ENCODE results near the gene COPG1.
A peak's percentile ranks its signal among the peaks of the same experiment; 100 is the strongest.

Gene COPG1

DNA sequence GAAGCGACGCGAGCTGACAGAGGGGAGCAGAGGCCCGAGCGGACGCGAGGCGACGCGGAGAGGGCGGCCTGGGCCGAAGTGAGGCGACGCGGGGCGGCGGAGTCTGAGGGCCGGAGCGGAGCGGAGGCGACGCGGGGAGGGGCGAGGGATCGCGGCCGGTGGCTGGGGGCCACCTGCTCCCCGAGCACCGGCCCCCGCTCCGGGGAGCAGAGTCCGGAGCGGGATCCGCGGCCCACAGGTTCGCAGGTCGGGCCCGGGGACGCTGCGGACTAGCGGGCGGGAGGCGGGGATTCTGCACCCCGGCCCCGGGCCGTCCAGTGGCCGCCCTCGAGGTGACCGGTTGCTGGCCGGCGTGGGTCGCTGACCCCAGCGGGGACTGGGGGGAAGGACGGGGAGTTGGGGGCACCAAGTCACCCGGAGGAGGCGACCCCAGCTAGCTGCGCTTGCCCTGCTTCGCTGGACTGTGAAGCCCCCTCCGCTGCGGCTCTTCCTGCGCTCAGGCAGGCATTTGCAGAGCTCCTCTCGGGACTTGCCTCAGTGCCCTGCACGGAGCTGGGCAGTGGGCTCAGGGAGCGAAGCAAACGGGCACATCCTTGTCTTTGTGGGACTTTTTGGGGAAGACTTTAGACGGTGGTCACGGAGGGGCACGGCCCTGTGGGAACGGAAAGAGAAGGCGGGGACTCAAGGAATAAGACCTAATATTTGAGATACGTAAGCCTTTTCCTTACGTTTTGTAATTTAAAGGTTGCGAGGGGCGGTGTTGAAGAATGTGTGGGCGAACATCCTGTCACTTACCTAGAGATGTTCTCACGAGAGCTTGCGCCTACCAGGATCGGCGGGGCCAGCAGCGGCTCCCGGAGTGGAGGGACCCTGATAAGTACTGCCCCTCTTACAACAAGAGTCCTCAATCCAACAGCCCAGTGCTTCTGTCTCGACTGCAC lies 29.8 kb downstream of the COPG1 start:
- peak; percentile 65 for DNase-seq (ENCODE audit: low spot score)
- peak overlapping the region; percentile 96 for H3K27ac Mint-ChIP-seq

DNA sequence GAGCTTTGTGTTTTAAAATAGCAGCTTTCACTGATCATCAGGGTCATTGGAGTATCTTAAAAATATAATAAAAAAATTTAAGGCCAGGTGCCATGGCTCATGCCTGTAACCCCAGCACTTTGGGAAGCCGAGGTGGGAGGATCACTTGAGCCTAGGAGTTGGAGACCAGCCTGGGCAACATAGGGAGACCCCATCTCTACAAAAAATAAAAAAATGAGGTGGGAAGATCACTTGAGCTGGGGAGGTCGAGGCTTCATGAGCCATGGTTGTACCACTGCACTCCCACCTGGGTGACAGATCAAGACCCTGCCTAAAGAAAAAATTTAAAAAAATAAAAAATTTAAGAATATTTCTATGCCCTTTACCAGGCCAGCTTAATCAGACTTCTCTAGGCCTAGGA lies 30.8 kb downstream of the COPG1 start:
- Mint-ChIP-seq H3K36me3 (ENCODE audit: low read depth) (peaks cover 43% of the 10 kb centered on the region), H3K9me3 (no peaks in the 10 kb centered on the region), H3K27me3 (ENCODE audit: low read depth) (no peaks in the 10 kb centered on the region), H3K4me1 (ENCODE audit: low read depth) (peaks cover 48% of the 10 kb centered on the region), H3K27ac (no peak overlapping the region), H3K4me3 (peak overlapping the region; percentile 97)
- no peak for DNase-seq (ENCODE audit: low spot score)

More for the DNA sequence above, 29.8 kb downstream of the COPG1 start:
- Mint-ChIP-seq H3K27me3 (ENCODE audit: low read depth) (no peaks in the 10 kb centered on the region), H3K4me1 (ENCODE audit: low read depth) (peaks cover 48% of the 10 kb centered on the region), H3K36me3 (ENCODE audit: low read depth) (peaks cover 51% of the 10 kb centered on the region), H3K9me3 (no peaks in the 10 kb centered on the region), H3K4me3 (peak overlapping the region; percentile 97)

DNA sequence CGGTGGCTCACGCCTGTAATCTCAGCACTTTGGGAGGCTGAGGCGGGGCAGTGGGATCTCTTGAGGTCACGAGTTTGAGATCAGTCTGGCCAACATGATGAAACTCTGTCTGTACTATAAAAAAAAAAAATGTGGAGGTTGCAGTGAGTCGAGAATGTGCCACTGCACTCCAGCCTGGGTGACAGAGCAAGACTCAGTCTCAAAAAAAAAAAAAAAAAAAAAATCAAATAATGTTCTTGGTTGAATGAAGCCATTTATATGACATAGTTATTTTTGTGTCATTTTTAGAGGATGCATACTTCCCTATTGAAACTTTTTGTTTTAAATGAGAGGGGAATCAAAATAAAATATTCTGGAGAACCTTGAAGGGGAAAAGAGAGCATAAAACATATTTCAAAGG lies 32.3 kb downstream of the COPG1 start:
- peak overlapping the region; percentile 52 for H3K4me3 Mint-ChIP-seq
- H3K27me3 Mint-ChIP-seq (ENCODE audit: low read depth), result no peaks in the 10 kb centered on the region
- H3K9me3 Mint-ChIP-seq, result no peaks in the 10 kb centered on the region
- DNase-seq (ENCODE audit: low spot score), result no peak
- peak overlapping the region; percentile 73 for H3K27ac Mint-ChIP-seq
- peaks cover 32% of the 10 kb centered on the region for H3K36me3 Mint-ChIP-seq (ENCODE audit: low read depth)
- peaks cover 38% of the 10 kb centered on the region for H3K4me1 Mint-ChIP-seq (ENCODE audit: low read depth)

DNA sequence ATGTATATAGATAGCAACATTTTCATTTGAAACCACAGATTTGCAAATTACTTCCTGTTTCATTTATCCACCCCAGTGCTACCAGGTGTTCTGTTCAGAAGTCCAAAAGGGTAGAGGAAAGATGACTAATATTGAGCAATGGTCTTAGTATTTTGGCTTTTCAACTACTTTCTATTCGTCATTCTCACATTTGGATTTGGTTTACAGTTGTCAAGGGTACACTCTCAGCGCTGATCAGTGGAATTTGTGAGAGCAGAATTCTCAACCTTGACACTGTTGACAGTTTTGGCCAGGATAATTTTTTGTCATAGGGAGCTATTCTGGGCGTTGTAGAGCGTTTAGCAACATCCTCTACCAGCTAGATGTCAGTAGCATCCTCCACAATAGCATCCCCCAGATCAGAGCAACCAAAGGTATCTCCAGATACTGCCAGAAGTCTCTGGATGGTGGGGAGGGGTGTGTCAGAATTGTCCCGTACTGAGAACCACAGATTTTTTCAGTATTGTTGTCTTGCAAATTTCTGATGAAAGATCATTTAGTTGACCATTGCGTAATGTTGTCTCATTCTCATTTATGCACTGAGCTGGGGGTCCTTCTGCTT lies 33.4 kb downstream of the COPG1 start:
- peak; percentile 27 for DNase-seq (ENCODE audit: low spot score)
- Mint-ChIP-seq H3K27ac (peak overlapping the region; percentile 74), H3K27me3 (ENCODE audit: low read depth) (no peaks in the 10 kb centered on the region), H3K9me3 (no peaks in the 10 kb centered on the region), H3K4me3 (peak overlapping the region; percentile 57), H3K4me1 (ENCODE audit: low read depth) (peaks cover 35% of the 10 kb centered on the region), H3K36me3 (ENCODE audit: low read depth) (peaks cover 23% of the 10 kb centered on the region)

DNA sequence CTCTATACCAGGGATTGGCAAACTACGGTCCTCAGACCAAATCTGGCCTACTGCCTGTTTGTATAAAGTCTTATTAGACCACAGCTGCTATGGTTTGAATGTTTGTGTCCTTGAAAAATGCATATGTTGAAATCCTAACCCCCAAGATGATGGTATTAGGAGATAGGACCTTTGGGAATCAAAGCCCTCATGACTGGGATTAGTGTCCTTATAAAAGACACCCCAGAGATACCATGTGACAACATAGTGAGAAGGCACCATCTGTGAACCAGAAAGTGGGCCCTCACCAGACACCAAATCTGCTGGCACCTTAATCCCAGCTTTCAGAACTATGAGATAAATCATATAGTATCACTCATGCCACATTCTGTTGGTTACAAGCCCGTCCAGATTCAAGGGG lies 36.7 kb downstream of the COPG1 start:
- Mint-ChIP-seq H3K4me1 (ENCODE audit: low read depth) (peaks cover 19% of the 10 kb centered on the region), H3K36me3 (ENCODE audit: low read depth) (peaks cover 22% of the 10 kb centered on the region), H3K27me3 (ENCODE audit: low read depth) (no peaks in the 10 kb centered on the region), H3K4me3 (no peak overlapping the region), H3K27ac (no peak overlapping the region), H3K9me3 (no peaks in the 10 kb centered on the region)
- no peak for DNase-seq (ENCODE audit: low spot score)

DNA sequence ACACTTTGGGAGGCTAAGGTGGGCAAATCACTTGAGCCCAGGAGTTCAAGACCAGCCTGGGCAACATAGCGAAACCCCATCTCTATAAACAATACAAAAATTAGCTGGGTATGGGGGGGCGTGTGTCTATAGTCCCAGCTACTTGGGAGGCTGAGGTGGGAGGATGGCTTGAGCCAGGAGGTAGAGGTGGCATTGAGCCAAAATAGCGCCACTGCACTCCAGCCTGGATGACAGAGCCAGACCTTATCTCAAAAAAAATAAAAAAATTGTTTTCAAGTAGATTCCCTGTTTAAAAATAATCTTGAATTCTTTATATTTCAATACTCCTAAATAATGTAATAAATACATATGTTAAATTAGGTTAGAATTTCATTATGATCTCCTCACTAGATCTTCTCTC lies 39.0 kb downstream of the COPG1 start:
- Mint-ChIP-seq H3K27ac (no peak overlapping the region), H3K9me3 (no peaks in the 10 kb centered on the region), H3K27me3 (ENCODE audit: low read depth) (no peaks in the 10 kb centered on the region), H3K4me3 (no peak overlapping the region), H3K36me3 (ENCODE audit: low read depth) (peaks cover 25% of the 10 kb centered on the region), H3K4me1 (ENCODE audit: low read depth) (peaks cover 2% of the 10 kb centered on the region)
- no peak for DNase-seq (ENCODE audit: low spot score)

DNA sequence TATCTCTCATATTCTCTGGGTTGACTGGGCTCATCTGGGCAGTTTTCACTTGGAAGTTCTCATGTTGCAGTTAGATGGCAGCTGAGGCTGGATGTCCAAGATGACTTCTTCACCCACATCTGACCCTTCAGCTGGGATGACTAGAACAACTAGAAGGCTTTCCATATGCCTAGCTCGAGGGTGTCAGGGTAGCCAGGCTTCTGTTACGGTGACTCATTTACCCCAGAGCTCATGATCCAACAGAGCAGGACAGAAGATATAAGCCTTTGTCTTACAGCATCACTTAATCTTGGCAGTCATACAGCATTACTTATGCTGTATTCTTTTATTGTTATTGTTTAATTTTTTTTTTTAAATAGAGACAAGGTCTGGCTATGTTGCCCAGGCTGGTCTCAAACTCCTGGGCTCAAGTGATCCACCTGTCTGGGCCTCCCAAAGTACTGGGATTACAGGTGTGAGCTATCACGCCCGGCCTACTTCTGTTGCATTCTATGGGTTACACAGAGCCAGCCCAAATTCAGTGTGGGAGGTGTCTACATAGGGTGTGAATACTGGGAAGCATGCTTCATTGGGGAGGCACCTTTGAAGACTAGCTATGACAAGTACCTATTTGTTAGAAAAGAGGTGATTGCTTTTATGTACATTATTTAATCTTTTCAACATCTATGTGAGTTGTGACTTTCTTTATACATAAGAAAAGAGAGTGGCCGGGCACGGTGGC lies 40.0 kb downstream of the COPG1 start:
- Mint-ChIP-seq H3K36me3 (ENCODE audit: low read depth) (peaks cover 28% of the 10 kb centered on the region), H3K27ac (no peak overlapping the region), H3K27me3 (ENCODE audit: low read depth) (no peaks in the 10 kb centered on the region), H3K4me3 (no peak overlapping the region), H3K4me1 (ENCODE audit: low read depth) (peaks cover 2% of the 10 kb centered on the region), H3K9me3 (no peaks in the 10 kb centered on the region)
- DNase-seq (ENCODE audit: low spot score), result no peak

DNA sequence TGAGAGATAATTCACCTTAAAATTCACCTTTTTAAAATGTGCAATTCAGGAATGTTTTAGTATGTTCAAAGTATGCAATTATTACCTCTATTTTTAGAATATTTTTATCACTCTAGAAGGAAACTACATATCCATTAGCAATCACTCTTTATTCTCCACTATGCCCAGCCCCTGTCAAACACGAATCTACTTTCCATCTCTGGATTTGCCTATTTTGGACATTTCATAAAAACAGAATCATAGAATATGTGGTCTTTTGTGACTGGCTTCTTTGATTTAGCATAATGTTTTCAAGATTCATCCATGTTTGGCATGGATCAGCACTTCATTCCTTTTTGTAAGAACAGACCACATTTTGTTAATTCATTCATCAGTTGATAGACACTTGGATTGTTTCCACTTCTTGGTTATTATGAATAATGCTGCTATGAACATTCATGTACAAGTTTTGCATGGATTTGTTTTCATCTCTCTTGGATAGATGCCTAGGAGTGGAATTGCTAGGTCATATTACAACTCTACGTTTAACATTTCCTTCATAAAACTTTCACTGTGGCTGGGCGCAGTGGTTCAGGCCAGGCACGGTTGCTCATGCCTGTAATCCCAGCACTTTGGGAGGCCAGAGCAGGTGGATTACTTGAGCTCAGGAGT lies 42.0 kb downstream of the COPG1 start:
- DNase-seq (ENCODE audit: low spot score), result no peak
- Mint-ChIP-seq H3K27me3 (ENCODE audit: low read depth) (no peaks in the 10 kb centered on the region), H3K9me3 (no peaks in the 10 kb centered on the region), H3K4me1 (ENCODE audit: low read depth) (peaks cover 4% of the 10 kb centered on the region), H3K27ac (peak overlapping the region; percentile 17), H3K36me3 (ENCODE audit: low read depth) (peaks cover 38% of the 10 kb centered on the region), H3K4me3 (no peak overlapping the region)

DNA sequence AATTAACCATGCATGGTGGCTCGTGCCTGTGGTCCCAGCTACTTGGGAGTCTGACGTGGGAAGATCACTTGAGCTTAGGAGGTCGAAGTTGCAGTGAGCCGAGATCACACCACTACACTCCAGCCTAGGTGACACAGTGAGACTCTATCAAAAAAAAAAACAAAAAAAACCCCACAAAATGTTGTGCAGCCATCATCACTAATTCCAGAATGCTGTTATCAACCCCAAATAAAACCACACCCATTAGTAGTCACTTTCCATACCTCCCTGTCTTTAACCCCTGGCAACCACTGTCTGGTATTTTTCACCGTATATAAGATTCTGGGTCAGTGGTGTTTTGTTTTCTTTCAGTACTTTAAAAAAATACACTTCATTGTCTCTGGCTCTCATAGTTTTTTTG lies 45.9 kb downstream of the COPG1 start:
- Mint-ChIP-seq H3K4me3 (no peak overlapping the region), H3K27me3 (ENCODE audit: low read depth) (no peaks in the 10 kb centered on the region), H3K27ac (no peak overlapping the region), H3K4me1 (ENCODE audit: low read depth) (peaks cover 2% of the 10 kb centered on the region), H3K36me3 (ENCODE audit: low read depth) (peaks cover 43% of the 10 kb centered on the region), H3K9me3 (no peaks in the 10 kb centered on the region)
- DNase-seq (ENCODE audit: low spot score), result no peak

DNA sequence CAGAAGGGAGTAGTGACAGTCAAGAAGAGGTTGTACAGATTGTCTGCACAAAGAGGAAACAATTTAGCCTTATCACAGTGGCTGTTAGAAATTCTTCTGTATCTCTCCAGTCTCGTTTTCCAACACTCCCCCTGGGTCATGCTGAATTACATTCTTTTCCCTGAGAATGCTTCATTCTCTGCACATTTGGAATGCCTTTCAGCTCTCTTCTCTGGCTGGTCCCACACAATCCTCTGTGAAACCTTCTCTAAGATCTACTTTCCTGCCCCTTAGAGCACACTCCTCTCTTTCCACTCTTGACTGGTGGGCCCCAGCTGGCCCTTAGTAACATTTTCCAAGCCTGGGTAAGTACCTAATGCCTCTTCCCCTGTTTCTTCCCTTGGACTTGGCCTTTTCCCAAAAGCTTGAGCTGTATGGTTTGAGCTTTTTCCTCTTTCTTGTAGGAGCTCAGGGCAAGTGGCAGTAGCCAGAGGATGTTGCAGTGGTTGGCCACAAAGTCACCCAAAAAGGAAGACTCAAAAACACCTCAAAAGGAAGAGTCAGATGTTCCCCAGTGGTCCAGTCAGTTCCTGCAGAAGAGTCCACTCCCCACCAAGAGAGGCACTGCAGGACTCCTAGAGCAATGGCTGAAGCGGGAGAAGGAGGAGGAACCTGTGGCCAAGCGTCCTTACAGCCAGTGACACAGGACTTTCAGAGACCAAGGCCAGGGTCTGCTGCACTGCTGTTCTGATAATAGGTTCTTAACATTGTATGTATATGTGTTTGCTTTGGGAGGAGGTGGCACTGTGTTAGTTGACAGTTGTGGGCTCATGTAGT lies 54.9 kb downstream of the COPG1 start:
- H3K4me1 Mint-ChIP-seq (ENCODE audit: low read depth), result peaks cover 22% of the 10 kb centered on the region
- peaks cover 30% of the 10 kb centered on the region for H3K36me3 Mint-ChIP-seq (ENCODE audit: low read depth)
- no peaks in the 10 kb centered on the region for H3K27me3 Mint-ChIP-seq (ENCODE audit: low read depth)
- H3K4me3 Mint-ChIP-seq, result peak overlapping the region; percentile 26
- H3K9me3 Mint-ChIP-seq, result no peaks in the 10 kb centered on the region
- H3K27ac Mint-ChIP-seq, result peak overlapping the region; percentile 71
- DNase-seq (ENCODE audit: low spot score), result no peak

DNA sequence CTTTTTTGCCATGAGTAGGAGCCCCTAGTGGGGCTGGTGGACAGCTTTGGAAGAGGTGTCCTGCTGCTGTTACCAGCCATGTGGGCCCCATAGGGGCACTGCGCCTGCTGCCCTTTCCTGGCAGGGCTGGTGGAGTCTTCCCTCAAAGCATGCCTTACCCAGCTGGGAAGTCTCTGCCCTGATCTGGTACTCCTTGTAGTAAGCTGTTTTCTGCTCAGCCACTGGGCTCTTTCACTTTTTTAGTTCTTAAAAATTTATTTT lies 55.5 kb downstream of the COPG1 start:
- Mint-ChIP-seq H3K4me3 (no peak overlapping the region), H3K27me3 (ENCODE audit: low read depth) (no peaks in the 10 kb centered on the region), H3K4me1 (ENCODE audit: low read depth) (peaks cover 22% of the 10 kb centered on the region), H3K27ac (peak overlapping the region; percentile 71), H3K36me3 (ENCODE audit: low read depth) (peaks cover 30% of the 10 kb centered on the region), H3K9me3 (no peaks in the 10 kb centered on the region)
- DNase-seq (ENCODE audit: low spot score), result no peak

DNA sequence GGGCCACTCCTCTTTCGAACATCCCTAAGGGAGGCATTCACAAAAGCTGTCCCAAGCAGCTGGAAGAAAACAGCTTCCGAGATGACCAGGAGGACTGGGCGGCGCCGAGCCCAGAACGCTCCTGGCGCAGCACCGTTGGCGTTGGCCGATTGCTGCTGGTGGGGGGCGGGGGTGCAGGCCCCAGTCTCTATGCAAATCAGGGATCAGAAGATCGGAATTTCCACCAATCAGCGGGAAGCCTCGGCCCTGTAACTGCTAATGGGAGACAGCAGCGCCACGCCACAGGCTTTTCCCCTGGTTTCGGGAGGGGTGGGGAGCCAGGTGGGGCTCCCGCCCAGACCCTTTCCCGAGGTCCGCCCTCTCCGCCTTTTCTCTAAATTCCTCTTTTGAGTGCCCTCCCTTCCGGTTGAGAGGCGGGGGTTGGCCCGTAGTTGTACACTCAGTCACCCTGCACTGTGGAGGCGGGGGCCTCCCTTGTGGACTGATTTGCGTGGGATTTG lies 56.2 kb downstream of the COPG1 start:
- peak; percentile 54 for DNase-seq (ENCODE audit: low spot score)
- Mint-ChIP-seq H3K9me3 (no peaks in the 10 kb centered on the region), H3K36me3 (ENCODE audit: low read depth) (peaks cover 30% of the 10 kb centered on the region), H3K27ac (peak overlapping the region; percentile 41), H3K4me1 (ENCODE audit: low read depth) (peaks cover 22% of the 10 kb centered on the region), H3K4me3 (peak overlapping the region; percentile 36), H3K27me3 (ENCODE audit: low read depth) (no peaks in the 10 kb centered on the region)

DNA sequence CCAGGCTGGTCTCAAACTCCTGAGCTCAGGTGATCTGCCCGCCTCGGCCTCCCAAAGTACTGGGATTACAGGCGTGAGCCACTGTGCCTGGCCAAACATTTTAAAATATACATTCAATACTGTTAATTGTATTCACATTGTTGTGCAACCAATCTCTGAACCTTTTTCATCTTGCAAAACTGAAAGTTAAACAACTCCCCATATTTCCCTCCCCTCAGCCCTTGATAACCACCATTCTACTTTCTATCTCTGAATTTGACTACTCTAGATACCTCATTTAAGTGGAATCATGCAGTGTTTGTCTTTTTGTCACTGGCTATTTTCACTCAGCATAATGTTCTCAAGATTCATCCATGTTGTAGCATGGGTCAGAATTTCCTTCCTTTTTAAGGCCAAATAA lies 59.2 kb downstream of the COPG1 start:
- no peak for DNase-seq (ENCODE audit: low spot score)
- peaks cover 36% of the 10 kb centered on the region for H3K4me1 Mint-ChIP-seq (ENCODE audit: low read depth)
- H3K27ac Mint-ChIP-seq, result peak overlapping the region; percentile 2
- H3K9me3 Mint-ChIP-seq, result no peaks in the 10 kb centered on the region
- no peaks in the 10 kb centered on the region for H3K27me3 Mint-ChIP-seq (ENCODE audit: low read depth)
- H3K4me3 Mint-ChIP-seq, result no peak overlapping the region
- H3K36me3 Mint-ChIP-seq (ENCODE audit: low read depth), result peaks cover 24% of the 10 kb centered on the region
